SK-N-SH (cell line): ENCODE results near the gene GPS2.

Experiments
- CTCF ChIP-seq: fragments of 200-600 bp; sonication (generic); IDR thresholded peaks from 2 replicates; pipeline ENCODE4 v1.6.1; 2017; ENCODE audit warnings: antibody characterized with exemption, mild to moderate bottlenecking, moderate library complexity
- ELF1 ChIP-seq: IDR thresholded peaks from 2 replicates; pipeline ENCODE4 v1.4.0; 2012
- EP300 ChIP-seq, 2 experiments: IDR thresholded peaks; 2 replicates each; pipeline versions ENCODE4 v1.4.0 to v1.6.1; 2012; ENCODE audit warnings: borderline replicate concordance in 1 of 2, low read depth in 1 of 2, low read length in 1 of 2
- EZH2phosphoT487 ChIP-seq: fragments of 200-600 bp; sonication (generic); IDR thresholded peaks from 2 replicates; pipeline ENCODE4 v1.6.1; 2017; ENCODE audit warnings: low read depth, mixed run types, mild to moderate bottlenecking, antibody characterized with exemption, moderate library complexity, borderline replicate concordance
- FOXM1 ChIP-seq: IDR thresholded peaks from 2 replicates; pipeline ENCODE4 v1.4.0; 2012; ENCODE audit warnings: low read depth, mild to moderate bottlenecking
- MAX ChIP-seq: IDR thresholded peaks from 2 replicates; pipeline ENCODE4 v1.4.0; 2012; ENCODE audit warnings: low read depth
- RAD21 ChIP-seq: IDR thresholded peaks from 2 replicates; pipeline ENCODE4 v1.6.1; 2012; ENCODE audit warnings: mild to moderate bottlenecking, low read length
- REST ChIP-seq: IDR thresholded peaks from 2 replicates; pipeline ENCODE4 v1.6.1; 2012; ENCODE audit warnings: mild to moderate bottlenecking, low read depth, low read length, moderate library complexity
- TAF1 ChIP-seq: IDR thresholded peaks from 2 replicates; pipeline ENCODE4 v1.6.1; 2012; ENCODE audit warnings: low read depth, mild to moderate bottlenecking, low read length, moderate library complexity, borderline replicate concordance
- USF2 ChIP-seq: fragments of 150-350 bp; IDR thresholded peaks from 2 replicates; pipeline ENCODE4 v1.6.1; 2017; ENCODE audit warnings: antibody characterized with exemption, low read length, low read depth, borderline replicate concordance
- ZBTB33 ChIP-seq: IDR thresholded peaks from 2 replicates; pipeline ENCODE4 v1.4.0; 2012; ENCODE audit warnings: low read depth, borderline replicate concordance

GRCh38 chr17:7327501-7327900 lies 12.3 kb upstream of the GPS2 start:
- no peak for TF ChIP-seq TAF1
- TF ChIP-seq EZH2phosphoT487: no peak
- TF ChIP-seq CTCF: no peak
- no peak for TF ChIP-seq ZBTB33
- no peak for TF ChIP-seq ELF1
- TF ChIP-seq RAD21: no peak
- no peak for TF ChIP-seq EP300 (IDR thresholded peaks at IDR 0.05; ENCODE audit: borderline replicate concordance in 1 of 2, low read depth in 1 of 2, low read length in 1 of 2)
- TF ChIP-seq MAX: no peak
- no peak for TF ChIP-seq FOXM1
- TF ChIP-seq USF2: no peak
- TF ChIP-seq REST: no peak
